Neural progenitor cell (in vitro differentiated cells): Measurements from ENCODE around the gene PBX3. TPM values are rescaled to one million over a fixed set of nuclear protein-coding genes. Genes with fewer than 3 reads are reported as not detected.
A peak's percentile ranks its signal among the peaks of the same experiment; 100 is the strongest.

ENCODE experiments used
- DNase-seq: peaks from one replicate; pipeline ENCODE4 v3.0.0-alpha.2; 2016; ENCODE audit warnings: low spot score
- H2AFZ ChIP-seq: fragments of 200-600 bp; sonication (generic); replicated peaks from 2 replicates; pipeline ENCODE4 v1.6.1; 2016; ENCODE audit warnings: antibody characterized with exemption
- H3F3A ChIP-seq: fragments of 200-600 bp; sonication (generic); 2 replicates; pipeline ENCODE4 v1.6.1; 2016; ENCODE audit warnings: antibody characterized with exemption, low read depth
- H3K27ac ChIP-seq: fragments of 200-600 bp; sonication (generic); 2 replicates; pipeline ENCODE4 v1.5.1; 2016; ENCODE audit warnings: mild to moderate bottlenecking
- H3K27me3 ChIP-seq: fragments of 200-600 bp; sonication (generic); 2 replicates; pipeline ENCODE4 v1.6.1; 2016; ENCODE audit warnings: mild to moderate bottlenecking, moderate library complexity
- H3K36me3 ChIP-seq: fragments of 200-600 bp; sonication (generic); 2 replicates; pipeline ENCODE4 v1.5.1; 2016
- H3K4me1 ChIP-seq: fragments of 200-600 bp; sonication (generic); 2 replicates; pipeline ENCODE4 v1.6.1; 2016; ENCODE audit warnings: mixed run types
- H3K4me2 ChIP-seq: fragments of 200-600 bp; sonication (generic); 2 replicates; pipeline ENCODE4 v1.6.1; 2016
- H3K4me3 ChIP-seq: fragments of 200-600 bp; sonication (generic); 2 replicates; pipeline ENCODE4 v1.5.1; 2016
- H3K79me2 ChIP-seq: fragments of 200-600 bp; sonication (generic); 2 replicates; pipeline ENCODE4 v1.6.1; 2016; ENCODE audit warnings: low read depth
- H3K9ac ChIP-seq: fragments of 200-600 bp; sonication (generic); 2 replicates; pipeline ENCODE4 v1.6.1; 2016
- H3K9me3 ChIP-seq: fragments of 200-600 bp; sonication (generic); 2 replicates; pipeline ENCODE4 v1.5.1; 2016; ENCODE audit warnings: low read depth
- H4K20me1 ChIP-seq: fragments of 200-600 bp; sonication (generic); 2 replicates; pipeline ENCODE4 v1.6.1; 2016; ENCODE audit warnings: low read depth
- H3K27ac Mint-ChIP-seq: 3 replicates; pipeline ENCODE4 v1.8.0; 2021; ENCODE audit warnings: mixed read lengths
- H3K27me3 Mint-ChIP-seq: 2 replicates; pipeline ENCODE4 v1.8.0; 2022; ENCODE audit warnings: low read depth, mild to moderate bottlenecking, inconsistent platforms, moderate library complexity, mixed read lengths; ENCODE audit not compliant: insufficient read depth
- H3K36me3 Mint-ChIP-seq: 3 replicates; pipeline ENCODE4 v1.8.0; 2021; ENCODE audit warnings: mixed read lengths
- H3K4me1 Mint-ChIP-seq: 3 replicates; pipeline ENCODE4 v1.8.0; 2021; ENCODE audit warnings: mixed read lengths
- H3K4me3 Mint-ChIP-seq: 3 replicates; pipeline ENCODE4 v1.8.0; 2021; ENCODE audit warnings: mild to moderate bottlenecking, moderate library complexity, mixed read lengths
- H3K9me3 Mint-ChIP-seq: 3 replicates; pipeline ENCODE4 v1.8.0; 2020; ENCODE audit warnings: mixed read lengths
- CTCF ChIP-seq: fragments of 200-600 bp; sonication (generic); IDR thresholded peaks from 2 replicates; pipeline ENCODE4 v1.5.1; 2017; ENCODE audit warnings: antibody characterized with exemption, mild to moderate bottlenecking
- EZH2 ChIP-seq: fragments of 200-600 bp; sonication (generic); IDR thresholded peaks from 2 replicates; pipeline ENCODE4 v1.6.1; 2017; ENCODE audit warnings: antibody characterized with exemption, mild to moderate bottlenecking, moderate library complexity
- EZH2phosphoT487 ChIP-seq: fragments of 200-600 bp; sonication (generic); IDR thresholded peaks from 2 replicates; pipeline ENCODE4 v1.6.1; 2017; ENCODE audit warnings: antibody characterized with exemption
- total RNA-seq: library from RNA; depleted of rRNA; stranded (reverse); fragments of >200 nt; gene quantifications from 2 replicates; pipeline ENCODE4 v1.2.3, GENCODE V29; 2015; ENCODE audit warnings: low replicate concordance

Gene PBX3
- total RNA-seq, 1 donor from 2014 or later = 99.5 TPM

- Histone ChIP-seq H3K36me3 (peaks cover 13% of the 10 kb centered on the region), H3F3A (no peaks in the 10 kb centered on the region), H3K27me3 (no peaks in the 10 kb centered on the region), H3K27ac (no peak overlapping the region), H3K79me2 (no peaks in the 10 kb centered on the region), H4K20me1 (peaks cover 16% of the 10 kb centered on the region), H3K4me1 (peaks cover 21% of the 10 kb centered on the region), H2AFZ (no peak overlapping the region), H3K4me2 (no peak overlapping the region), H3K9ac (no peak overlapping the region), H3K4me3 (no peak overlapping the region), H3K9me3 (no peaks in the 10 kb centered on the region)
- H3K4me1 Mint-ChIP-seq = peaks cover 40% of the 10 kb centered on the region
- no peak overlapping the region for H3K4me3 Mint-ChIP-seq
- no peaks in the 10 kb centered on the region for H3K9me3 Mint-ChIP-seq
- H3K27me3 Mint-ChIP-seq = peaks cover 5% of the 10 kb centered on the region
- H3K36me3 Mint-ChIP-seq = peaks cover 18% of the 10 kb centered on the region
- H3K27ac Mint-ChIP-seq = no peak overlapping the region
- no peak for DNase-seq
- TF ChIP-seq EZH2 = no peak
- TF ChIP-seq EZH2phosphoT487 = no peak
- TF ChIP-seq CTCF = no peak
Measured at GRCh38 chr9:125960626-125961025, 213.5 kb downstream of the PBX3 start.

- no peak for TF ChIP-seq EZH2phosphoT487
- TF ChIP-seq CTCF = no peak
- TF ChIP-seq EZH2 = no peak
- Histone ChIP-seq H3K4me1 (peaks cover 21% of the 10 kb centered on the region), H3K27me3 (no peaks in the 10 kb centered on the region), H3K79me2 (no peaks in the 10 kb centered on the region), H3K4me2 (peak overlapping the region; percentile 47), H2AFZ (no peak overlapping the region), H3K27ac (no peak overlapping the region), H4K20me1 (peaks cover 16% of the 10 kb centered on the region), H3K9me3 (no peaks in the 10 kb centered on the region), H3K36me3 (peaks cover 16% of the 10 kb centered on the region), H3K9ac (no peak overlapping the region), H3F3A (no peaks in the 10 kb centered on the region), H3K4me3 (no peak overlapping the region)
- H3K36me3 Mint-ChIP-seq = peaks cover 18% of the 10 kb centered on the region
- peaks cover 40% of the 10 kb centered on the region for H3K4me1 Mint-ChIP-seq
- H3K9me3 Mint-ChIP-seq = no peaks in the 10 kb centered on the region
- no peak overlapping the region for H3K4me3 Mint-ChIP-seq
- H3K27ac Mint-ChIP-seq = peak overlapping the region; percentile 81
- peaks cover 5% of the 10 kb centered on the region for H3K27me3 Mint-ChIP-seq
- DNase-seq = peak; percentile 54
Measured at GRCh38 chr9:125961072-125961471, 213.9 kb downstream of the PBX3 start.

GRCh38 chr9:125963932-125964331, 216.8 kb downstream of the PBX3 start:
- DNase-seq = no peak
- Mint-ChIP-seq H3K36me3 (peaks cover 18% of the 10 kb centered on the region), H3K4me3 (no peak overlapping the region), H3K27me3 (peaks cover 5% of the 10 kb centered on the region), H3K27ac (no peak overlapping the region), H3K4me1 (peaks cover 27% of the 10 kb centered on the region), H3K9me3 (no peaks in the 10 kb centered on the region)
- no peak overlapping the region for H3K9ac ChIP-seq
- no peak overlapping the region for H3K4me2 ChIP-seq
- peaks cover 10% of the 10 kb centered on the region for H4K20me1 ChIP-seq
- H3K27ac ChIP-seq = no peak overlapping the region
- no peaks in the 10 kb centered on the region for H3F3A ChIP-seq
- H3K79me2 ChIP-seq = no peaks in the 10 kb centered on the region
- no peaks in the 10 kb centered on the region for H3K27me3 ChIP-seq
- no peak overlapping the region for H3K4me3 ChIP-seq
- no peak overlapping the region for H2AFZ ChIP-seq
- H3K4me1 ChIP-seq = peaks cover 21% of the 10 kb centered on the region
- H3K36me3 ChIP-seq = peaks cover 23% of the 10 kb centered on the region
- TF ChIP-seq CTCF (no peak), EZH2 (no peak), EZH2phosphoT487 (no peak)
- no peaks in the 10 kb centered on the region for H3K9me3 ChIP-seq
